ENCODE measurements around the gene MED29. TPM values are rescaled to one million over a fixed set of nuclear protein-coding genes. Genes with fewer than 3 reads are reported as not detected.

The MED29 gene
- total RNA-seq, 1 experiment from 2014 or later = 26.7 TPM

DNA sequence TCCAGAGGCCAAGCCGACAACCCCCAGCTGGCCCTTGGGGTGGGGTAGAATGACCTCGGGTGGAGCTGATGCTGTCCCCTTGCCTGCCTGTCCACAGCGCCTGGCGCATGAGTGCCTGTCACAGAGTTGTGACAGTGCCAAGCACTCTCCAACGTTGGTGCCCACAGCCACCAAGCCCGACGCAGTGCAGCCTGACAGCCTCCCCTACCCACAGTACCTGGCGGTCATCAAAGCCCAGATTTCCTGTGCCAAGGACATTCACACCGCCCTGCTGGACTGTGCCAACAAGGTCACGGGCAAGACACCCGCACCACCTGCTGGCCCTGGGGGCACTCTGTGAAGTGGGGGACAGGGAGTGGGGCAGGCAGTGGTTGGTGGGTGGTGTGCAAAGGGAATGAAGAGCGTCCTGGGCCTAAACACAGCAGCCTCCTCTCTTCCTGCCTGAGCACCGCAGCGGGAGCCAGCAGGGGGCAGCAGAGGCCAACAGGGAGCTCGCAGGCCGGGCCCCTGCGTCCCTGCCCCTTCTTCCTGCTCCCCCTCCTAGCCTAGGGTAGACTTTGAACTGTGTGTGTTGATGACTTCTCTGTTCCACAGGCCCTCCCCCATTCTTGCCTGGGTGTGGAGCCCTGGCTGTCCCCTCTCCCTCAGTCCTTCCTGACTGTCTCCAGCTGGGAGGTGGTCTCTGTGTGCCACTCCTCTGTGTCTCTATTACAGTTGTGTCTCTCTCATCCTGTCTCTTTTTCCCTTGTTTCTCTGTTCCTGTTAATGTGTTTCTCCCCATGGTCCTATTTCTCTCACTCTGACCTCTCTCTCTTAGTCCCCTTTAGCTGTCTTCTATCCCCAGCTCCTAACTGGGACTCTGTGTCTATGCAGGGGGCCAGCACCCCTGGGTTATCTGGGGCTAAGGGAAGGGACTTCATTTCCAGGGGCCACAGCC is 6.5 kb downstream of the MED29 start:
- peak; percentile 78 for DNase-seq (ENCODE audit: low spot score)

- DNase-seq (ENCODE audit: low spot score) = no peak
Measured at GRCh38 chr19:39398297-39398864, 7.2 kb downstream of the MED29 start.

- no peak for DNase-seq (ENCODE audit: low spot score)
Measured at GRCh38 chr19:39399668-39400050, 8.5 kb downstream of the MED29 start.

DNA sequence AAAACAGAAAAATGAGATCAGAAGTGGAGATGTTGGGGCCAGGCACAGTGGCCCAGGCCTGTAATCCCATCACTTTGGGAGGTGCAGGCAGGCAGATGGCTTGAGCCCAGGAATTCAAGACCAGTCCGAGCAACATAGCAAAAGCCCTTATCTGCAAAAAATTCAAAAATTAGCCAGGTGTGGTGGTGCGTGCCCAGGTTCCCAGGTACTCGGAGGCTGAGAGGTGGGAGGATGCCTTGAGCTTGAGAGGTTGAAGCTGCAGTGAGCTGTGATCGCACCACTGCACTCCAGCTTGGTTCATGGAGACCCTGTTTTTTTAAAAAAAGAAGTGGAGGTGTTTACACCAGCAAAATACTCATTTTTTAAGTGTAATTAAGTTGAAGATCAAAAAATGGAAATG is 8.9 kb downstream of the MED29 start:
- DNase-seq (ENCODE audit: low spot score) = no peak

DNA sequence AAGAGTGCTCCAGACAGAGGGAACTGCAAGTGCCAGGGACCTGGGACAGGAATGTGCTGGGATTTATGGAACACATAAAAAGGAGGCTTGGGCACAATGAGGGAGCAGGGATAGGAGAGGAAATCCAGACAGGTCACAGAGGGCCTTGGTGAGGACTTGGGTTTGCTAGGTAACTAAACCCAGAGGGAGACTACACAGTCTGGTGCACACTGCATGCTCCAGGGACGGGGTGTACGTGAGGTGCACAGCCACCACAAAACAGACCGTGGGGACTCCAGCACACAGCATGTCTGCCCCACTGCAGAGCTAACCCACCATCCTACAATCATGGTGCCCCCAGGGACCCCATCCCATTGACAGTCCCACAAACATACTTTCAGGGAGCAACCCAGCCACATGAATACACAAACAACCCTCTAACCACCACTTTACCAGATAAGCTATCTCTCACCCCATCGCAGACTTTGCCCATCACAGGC is 9.9 kb downstream of the MED29 start:
- DNase-seq (ENCODE audit: low spot score) = no peak

GRCh38 chr19:39401549-39402345 is 10.6 kb downstream of the MED29 start:
- DNase-seq (ENCODE audit: low spot score) = peak; percentile 57

- peak; percentile 90 for DNase-seq (ENCODE audit: low spot score)
Measured at GRCh38 chr19:39402346-39403300, 11.4 kb downstream of the MED29 start.

DNA sequence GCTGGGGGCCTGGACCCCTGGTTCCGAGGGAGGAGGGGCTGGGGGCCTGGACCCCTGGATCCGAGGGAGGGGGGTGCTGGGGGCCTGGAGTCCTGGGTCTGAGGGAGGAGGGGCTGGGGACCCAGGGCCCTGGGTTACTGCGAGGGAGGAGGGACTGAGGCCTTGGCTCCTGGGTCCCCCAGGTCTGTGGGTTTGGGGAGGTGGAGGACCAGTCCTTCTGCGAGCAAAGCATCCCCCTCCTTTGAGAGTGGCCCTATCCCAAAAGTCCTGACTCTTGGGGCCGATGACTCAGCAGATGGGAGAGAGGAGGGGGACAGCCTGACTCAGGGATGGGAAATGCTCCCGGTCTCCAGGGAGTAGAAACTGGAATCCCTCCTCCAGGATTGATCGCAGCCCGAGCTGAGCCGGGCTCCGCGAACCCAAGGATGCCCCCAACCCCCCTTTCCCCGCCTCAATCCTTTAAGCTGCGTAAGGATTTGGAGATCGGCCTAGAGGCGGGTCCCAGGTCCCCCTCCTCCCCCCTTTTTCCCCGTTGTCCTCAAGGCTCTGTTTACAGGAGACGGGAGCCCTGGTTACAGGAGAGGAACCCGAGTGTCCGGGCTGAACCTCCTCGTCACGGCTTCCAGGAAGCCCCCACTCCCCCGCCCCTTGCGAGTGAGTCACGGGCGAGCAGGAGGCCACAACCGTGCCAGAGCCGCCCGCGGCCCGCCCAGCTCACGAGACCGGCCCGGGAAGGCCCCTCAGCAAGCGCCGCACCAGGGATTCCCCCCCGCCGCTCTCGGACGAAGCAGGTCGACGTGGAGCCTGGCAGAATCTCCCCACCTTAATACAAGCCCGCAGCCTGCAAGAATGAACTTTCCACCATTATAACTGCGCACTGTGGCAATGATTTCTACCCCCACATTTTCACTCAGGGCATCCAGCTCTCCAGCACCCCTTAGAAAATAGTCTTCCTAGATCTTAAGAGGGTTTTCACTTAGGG is 12.4 kb downstream of the MED29 start:
- DNase-seq (ENCODE audit: low spot score) = peak; percentile 98

- DNase-seq (ENCODE audit: low spot score) = no peak
Measured at GRCh38 chr19:39405261-39405957, 14.2 kb downstream of the MED29 start.

- DNase-seq (ENCODE audit: low spot score) = no peak
Measured at GRCh38 chr19:39405958-39406655, 14.9 kb downstream of the MED29 start.

DNA sequence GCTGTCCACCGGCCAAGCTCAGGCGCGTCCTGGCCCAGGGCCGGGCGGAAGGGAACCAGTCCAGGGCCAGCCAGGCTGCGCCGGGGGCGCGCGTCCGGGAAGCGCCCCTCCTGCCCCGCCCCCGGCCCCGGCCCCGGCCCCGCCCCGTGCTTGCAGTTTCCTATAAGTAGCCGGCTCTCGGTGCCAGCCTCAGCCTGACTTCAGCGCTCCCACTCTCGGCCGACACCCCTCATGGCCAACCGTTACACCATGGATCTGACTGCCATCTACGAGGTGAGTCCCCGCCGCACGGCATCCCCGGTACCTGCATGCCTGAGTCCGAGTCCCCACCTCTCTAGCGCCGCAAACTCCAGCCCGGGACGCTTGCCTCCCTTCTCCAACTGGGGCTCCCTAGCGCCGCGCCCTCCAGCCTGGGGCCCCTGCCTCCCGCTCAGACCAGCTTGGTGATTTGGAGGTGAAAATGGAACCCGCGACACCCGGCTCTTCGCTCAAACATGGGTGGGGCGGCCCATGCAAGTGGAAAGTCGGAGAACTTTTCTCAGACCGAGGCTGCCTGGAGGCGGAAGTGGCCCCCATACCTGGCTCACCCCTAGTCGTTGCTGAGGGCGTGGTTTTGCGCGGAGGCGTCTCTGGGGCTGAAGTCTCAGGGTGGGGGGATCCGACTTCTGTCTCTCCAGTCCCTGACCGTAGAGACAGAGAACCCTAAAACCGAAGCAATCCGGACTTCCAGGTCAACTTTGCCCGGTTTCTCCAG is 15.7 kb downstream of the MED29 start, which contains the start of gene ZFP36:
Gene ZFP36, plus strand, starts transcription at position 192 of the 754 bp plus-strand sequence. Its CDS starts 58 bp downstream, at position 250.
- DNase-seq (ENCODE audit: low spot score) = peak; percentile 91

GRCh38 chr19:39407410-39407659 is 16.2 kb downstream of the MED29 start:
- no peak for DNase-seq (ENCODE audit: low spot score)

DNA sequence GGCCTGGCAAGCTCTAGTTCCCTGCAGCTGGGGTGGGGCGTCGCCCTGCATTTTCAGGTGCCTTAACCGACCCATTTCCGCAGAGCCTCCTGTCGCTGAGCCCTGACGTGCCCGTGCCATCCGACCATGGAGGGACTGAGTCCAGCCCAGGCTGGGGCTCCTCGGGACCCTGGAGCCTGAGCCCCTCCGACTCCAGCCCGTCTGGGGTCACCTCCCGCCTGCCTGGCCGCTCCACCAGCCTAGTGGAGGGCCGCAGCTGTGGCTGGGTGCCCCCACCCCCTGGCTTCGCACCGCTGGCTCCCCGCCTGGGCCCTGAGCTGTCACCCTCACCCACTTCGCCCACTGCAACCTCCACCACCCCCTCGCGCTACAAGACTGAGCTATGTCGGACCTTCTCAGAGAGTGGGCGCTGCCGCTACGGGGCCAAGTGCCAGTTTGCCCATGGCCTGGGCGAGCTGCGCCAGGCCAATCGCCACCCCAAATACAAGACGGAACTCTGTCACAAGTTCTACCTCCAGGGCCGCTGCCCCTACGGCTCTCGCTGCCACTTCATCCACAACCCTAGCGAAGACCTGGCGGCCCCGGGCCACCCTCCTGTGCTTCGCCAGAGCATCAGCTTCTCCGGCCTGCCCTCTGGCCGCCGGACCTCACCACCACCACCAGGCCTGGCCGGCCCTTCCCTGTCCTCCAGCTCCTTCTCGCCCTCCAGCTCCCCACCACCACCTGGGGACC is 16.6 kb downstream of the MED29 start:
- DNase-seq (ENCODE audit: low spot score) = no peak

DNA sequence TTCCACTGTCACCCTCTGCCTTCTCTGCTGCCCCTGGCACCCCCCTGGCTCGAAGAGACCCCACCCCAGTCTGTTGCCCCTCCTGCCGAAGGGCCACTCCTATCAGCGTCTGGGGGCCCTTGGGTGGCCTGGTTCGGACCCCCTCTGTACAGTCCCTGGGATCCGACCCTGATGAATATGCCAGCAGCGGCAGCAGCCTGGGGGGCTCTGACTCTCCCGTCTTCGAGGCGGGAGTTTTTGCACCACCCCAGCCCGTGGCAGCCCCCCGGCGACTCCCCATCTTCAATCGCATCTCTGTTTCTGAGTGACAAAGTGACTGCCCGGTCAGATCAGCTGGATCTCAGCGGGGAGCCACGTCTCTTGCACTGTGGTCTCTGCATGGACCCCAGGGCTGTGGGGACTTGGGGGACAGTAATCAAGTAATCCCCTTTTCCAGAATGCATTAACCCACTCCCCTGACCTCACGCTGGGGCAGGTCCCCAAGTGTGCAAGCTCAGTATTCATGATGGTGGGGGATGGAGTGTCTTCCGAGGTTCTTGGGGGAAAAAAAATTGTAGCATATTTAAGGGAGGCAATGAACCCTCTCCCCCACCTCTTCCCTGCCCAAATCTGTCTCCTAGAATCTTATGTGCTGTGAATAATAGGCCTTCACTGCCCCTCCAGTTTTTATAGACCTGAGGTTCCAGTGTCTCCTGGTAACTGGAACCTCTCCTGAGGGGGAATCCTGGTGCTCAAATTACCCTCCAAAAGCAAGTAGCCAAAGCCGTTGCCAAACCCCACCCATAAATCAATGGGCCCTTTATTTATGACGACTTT is 17.4 kb downstream of the MED29 start:
- DNase-seq (ENCODE audit: low spot score) = no peak

DNA sequence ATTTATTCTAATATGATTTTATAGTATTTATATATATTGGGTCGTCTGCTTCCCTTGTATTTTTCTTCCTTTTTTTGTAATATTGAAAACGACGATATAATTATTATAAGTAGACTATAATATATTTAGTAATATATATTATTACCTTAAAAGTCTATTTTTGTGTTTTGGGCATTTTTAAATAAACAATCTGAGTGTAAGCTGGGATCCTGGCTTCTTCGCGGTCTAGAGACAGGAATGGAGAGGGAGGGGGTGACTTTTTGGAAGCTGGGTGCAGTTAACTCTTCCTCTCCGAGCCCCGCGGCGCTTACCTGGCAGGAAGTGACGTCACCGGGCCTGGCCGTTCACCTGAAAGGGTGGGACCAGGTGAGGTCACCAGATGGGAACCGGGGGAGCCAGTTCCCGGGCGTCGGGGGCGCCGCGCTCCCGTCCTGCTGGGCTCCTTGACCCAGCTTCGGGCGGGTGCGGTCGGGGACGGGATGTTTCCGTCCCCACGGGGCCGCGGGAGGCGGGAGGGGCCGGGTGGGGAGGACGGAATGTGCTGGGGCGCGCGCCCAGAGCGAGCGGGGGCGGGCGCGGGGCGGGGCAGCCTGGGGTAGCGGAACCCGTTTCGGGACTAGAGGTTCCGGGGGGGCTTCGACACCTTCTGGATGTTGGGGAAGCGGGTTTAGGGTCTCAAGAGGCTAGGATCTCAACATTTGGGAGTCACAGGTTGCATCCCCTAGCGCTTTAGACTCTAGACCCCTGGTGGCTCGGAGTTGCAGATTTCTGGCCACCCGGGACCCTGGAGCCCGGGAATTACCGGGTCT is 18.2 kb downstream of the MED29 start:
- peak; percentile 65 for DNase-seq (ENCODE audit: low spot score)
